NCI-H2196 (cell line): Measurements from ENCODE around the gene ENPEP.
"Not testable (repeated sequence)": the region's sequence is repeated elsewhere in the genome, so short reads cannot be mapped to it uniquely, and the experiment has no call there.

ENCODE experiments used
- DNase-seq: peaks from one replicate; lab custom pipeline; 2025; ENCODE audit not compliant: unreplicated experiment; lab: John Stamatoyannopoulos, UW

The ENPEP gene

GRCh38 chr4:110516106-110516922 is 40.4 kb downstream of the ENPEP start:
- DNase-seq = peak; percentile 15

GRCh38 chr4:110518889-110519490 is 43.0 kb downstream of the ENPEP start:
- no peak for DNase-seq

- no peak for DNase-seq
Observed at GRCh38 chr4:110520886-110521285, 44.9 kb downstream of the ENPEP start.

- DNase-seq = no peak
Observed at GRCh38 chr4:110526589-110526988, 50.6 kb downstream of the ENPEP start.

- no peak for DNase-seq
Observed at GRCh38 chr4:110527156-110527555, 51.2 kb downstream of the ENPEP start.

GRCh38 chr4:110532901-110533589 is 57.1 kb downstream of the ENPEP start:
- DNase-seq = no peak

- DNase-seq = no peak
Observed at GRCh38 chr4:110533590-110533910, 57.6 kb downstream of the ENPEP start.

- DNase-seq = no peak
Observed at GRCh38 chr4:110533940-110534339, 58.0 kb downstream of the ENPEP start.

- DNase-seq = no peak
Observed at GRCh38 chr4:110540581-110540980, 64.6 kb downstream of the ENPEP start.

- DNase-seq = no peak
Observed at GRCh38 chr4:110540982-110541451, 65.1 kb downstream of the ENPEP start.

GRCh38 chr4:110543577-110543976 is 67.6 kb downstream of the ENPEP start:
- DNase-seq = no peak

GRCh38 chr4:110544594-110544993 is 68.6 kb downstream of the ENPEP start:
- DNase-seq = no peak

- no peak for DNase-seq
Observed at GRCh38 chr4:110550260-110550659, 74.3 kb downstream of the ENPEP start.

GRCh38 chr4:110553197-110553596 is 77.2 kb downstream of the ENPEP start:
- no peak for DNase-seq

- DNase-seq = no peak
Observed at GRCh38 chr4:110567214-110567613, 91.3 kb downstream of the ENPEP start.

GRCh38 chr4:110576696-110577095 is 100.7 kb downstream of the ENPEP start:
- DNase-seq = not testable (repeated sequence)

- DNase-seq = no peak
Observed at GRCh38 chr4:110586131-110586850, 110.3 kb downstream of the ENPEP start.

- no peak for DNase-seq
Observed at GRCh38 chr4:110587666-110588285, 111.8 kb downstream of the ENPEP start.

- DNase-seq = no peak
Observed at GRCh38 chr4:110589297-110589696, 113.3 kb downstream of the ENPEP start.

- no peak for DNase-seq
Observed at GRCh38 chr4:110595583-110595982, 119.6 kb downstream of the ENPEP start.

GRCh38 chr4:110596431-110596830 is 120.5 kb downstream of the ENPEP start:
- no peak for DNase-seq
